HG03159 (cell line): Measurements from ENCODE around the gene AIF1L.

Experiments used
- ATAC-seq: cut with Tn5 transposase; IDR thresholded peaks from one replicate; pipeline ENCODE4 v1.9.1; 2021; ENCODE audit warnings: mild to moderate bottlenecking, moderate library complexity; ENCODE audit not compliant: unreplicated experiment

Gene AIF1L

GRCh38 chr9:131161585-131161984 lies 65.3 kb downstream of the AIF1L start:
- ATAC-seq: no peak

GRCh38 chr9:131162886-131163285 lies 66.6 kb downstream of the AIF1L start:
- ATAC-seq: no peak

- ATAC-seq: no peak
These were observed 69.2 kb downstream of the AIF1L start for GRCh38 chr9:131165523-131165922.

- ATAC-seq: no peak
These were observed 70.9 kb downstream of the AIF1L start for GRCh38 chr9:131167146-131167692.

- no peak for ATAC-seq
These were observed 71.6 kb downstream of the AIF1L start for GRCh38 chr9:131167936-131168335.

- ATAC-seq: no peak
These were observed 73.4 kb downstream of the AIF1L start for GRCh38 chr9:131169563-131170240.
